Naive thymus-derived CD4-positive, alpha-beta T cell (primary cell): ENCODE data around the gene AFF4. TPM values are rescaled to one million over a fixed set of nuclear protein-coding genes. Genes with fewer than 3 reads are reported as not detected.

Experiments used
- ATAC-seq: fragments of 150-1000 bp; cut with Tn5 transposase; 2 replicates; pipeline ENCODE4 v1.10.0; 2021; ENCODE audit warnings: mild to moderate bottlenecking, moderate library complexity
- CTCF ChIA-PET: fragments of 350-600 bp; sonication (Branson Sonifier 250); formaldehyde crosslinking; loops from one replicate; lab custom pipeline; 2021; ENCODE audit warnings: antibody characterized with exemption; lab: Charles Lee
- POLR2A ChIA-PET: fragments of 350-600 bp; sonication (Branson Sonifier 250); formaldehyde crosslinking; loops from one replicate; lab custom pipeline; 2021; ENCODE audit warnings: antibody characterized with exemption, inconsistent platforms; lab: Charles Lee
- DNase-seq, 9 donors: peaks; one replicate each; pipeline versions ENCODE4 v3.0.0 to v3.0.0-alpha.2; 2020 to 2022; ENCODE audit warnings: mixed read lengths in 1 of 9
- H3K27ac ChIP-seq: one replicate; pipeline ENCODE4 v1.7.0; 2013; ENCODE audit warnings: mild to moderate bottlenecking, low read depth, low read length, moderate library complexity
- H3K27me3 ChIP-seq, 2 donors: one replicate each; pipeline ENCODE4 v1.7.0; 2013; ENCODE audit warnings: low read length in 2 of 2, mild to moderate bottlenecking in 2 of 2, moderate library complexity in 2 of 2; ENCODE audit not compliant: control insufficient read depth in 2 of 2, insufficient read depth in 2 of 2
- H3K36me3 ChIP-seq, 3 experiments: 1 replicate in 2 of 3; 2 replicates in 1 of 3; pipeline ENCODE4 v1.7.0; 2013; ENCODE audit warnings: low read length in 3 of 3, mild to moderate bottlenecking in 3 of 3, moderate library complexity in 1 of 3; ENCODE audit not compliant: insufficient read depth in 3 of 3, control insufficient read depth in 2 of 3
- H3K4me1 ChIP-seq, 2 donors: one replicate each; pipeline ENCODE4 v1.7.0; 2013; ENCODE audit warnings: low read length in 2 of 2, mild to moderate bottlenecking in 2 of 2, moderate library complexity in 1 of 2; ENCODE audit not compliant: control insufficient read depth in 2 of 2, insufficient read depth in 2 of 2
- H3K4me3 ChIP-seq: 2 replicates; pipeline ENCODE4 v1.7.0; 2013; ENCODE audit warnings: mild to moderate bottlenecking, low read length
- H3K9me3 ChIP-seq, 3 experiments: 1 replicate in 2 of 3; 2 replicates in 1 of 3; pipeline ENCODE4 v1.7.0; 2013; ENCODE audit warnings: low read length in 3 of 3; ENCODE audit not compliant: control insufficient read depth in 2 of 3
- H3K27ac Mint-ChIP-seq, 9 donors: one replicate each; pipeline ENCODE4 v1.8.0; 2020 to 2022; ENCODE audit warnings: mixed read lengths in 9 of 9, mild to moderate bottlenecking in 8 of 9, moderate library complexity in 5 of 9, inconsistent platforms in 2 of 9
- H3K27me3 Mint-ChIP-seq, 5 donors: one replicate each; pipeline ENCODE4 v1.8.0; 2021 to 2022; ENCODE audit warnings: mixed read lengths in 5 of 5, mild to moderate bottlenecking in 1 of 5
- H3K36me3 Mint-ChIP-seq, 5 donors: one replicate each; pipeline ENCODE4 v1.8.0; 2020 to 2022; ENCODE audit warnings: mixed read lengths in 5 of 5, mild to moderate bottlenecking in 3 of 5, inconsistent platforms in 1 of 5
- H3K4me1 Mint-ChIP-seq, 7 donors: one replicate each; pipeline ENCODE4 v1.8.0; 2020 to 2022; ENCODE audit warnings: mixed read lengths in 7 of 7, mild to moderate bottlenecking in 3 of 7, inconsistent platforms in 1 of 7
- H3K4me3 Mint-ChIP-seq, 10 donors: one replicate each; pipeline ENCODE4 v1.8.0; 2020 to 2022; ENCODE audit warnings: mild to moderate bottlenecking in 10 of 10, mixed read lengths in 10 of 10, moderate library complexity in 6 of 10, inconsistent platforms in 2 of 10
- H3K9me3 Mint-ChIP-seq, 11 donors: one replicate each; pipeline ENCODE4 v1.8.0; 2020 to 2022; ENCODE audit warnings: mixed read lengths in 11 of 11, mild to moderate bottlenecking in 4 of 11, inconsistent platforms in 1 of 11, moderate library complexity in 1 of 11
- intact Hi-C, 2 donors: fragments of 100-400 bp; cut with micrococcal nuclease; formaldehyde crosslinking; loops; one replicate each; pipeline ENCODE4 v1.15.1; 2023
- polyA plus RNA-seq, 2 donors: library from polyadenylated mRNA; unstranded; fragments of 300-500 nt; fragmentation: Illumina TruSeq; gene quantifications; one replicate each; pipeline ENCODE4 v1.2.3, GENCODE V29; 2021
- total RNA-seq, 6 experiments: library from RNA in 5 of 6; stranded (reverse) in 5 of 6; gene quantifications; 1 replicate in 5 of 6; 2 replicates in 1 of 6; pipeline ENCODE4 v1.2.3 and lab custom pipeline; 2021 to 2026

Gene AFF4
- total and polyA plus RNA-seq, 7 experiments from 2014 or later, result 25.3 to 82.3 (median 63.3) TPM

DNA sequence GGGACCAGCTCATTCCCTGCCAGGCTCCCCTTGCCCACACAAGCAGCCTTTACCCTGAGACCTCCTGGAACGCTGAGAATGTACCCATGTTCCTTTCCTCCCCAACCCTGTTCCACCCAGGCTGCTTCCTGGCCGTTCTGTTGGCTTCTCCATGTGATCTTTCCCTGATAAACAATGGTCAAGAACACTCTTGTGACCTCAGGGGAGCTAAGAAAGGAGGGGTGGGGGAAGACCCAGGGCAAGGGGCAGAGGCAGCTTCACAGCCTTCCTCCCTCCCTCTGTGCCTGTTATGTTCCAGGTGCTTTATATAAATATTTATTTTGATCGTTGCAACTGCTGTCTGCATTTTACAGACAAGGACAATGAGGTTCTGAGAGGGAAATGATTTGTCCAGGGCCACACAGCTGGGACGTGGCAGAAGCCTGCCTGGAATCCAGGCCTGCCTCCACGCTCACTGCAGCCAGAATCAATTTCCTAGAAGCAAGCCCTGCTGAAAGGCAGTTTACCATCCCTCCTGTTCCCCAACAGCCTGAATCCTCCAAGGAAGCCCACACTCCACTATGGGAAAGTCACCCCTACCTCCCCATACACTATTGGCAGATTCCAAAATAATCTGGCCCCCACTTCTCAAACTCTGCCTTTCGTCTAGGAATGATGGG, 136.9 kb downstream of the AFF4 start:
- H3K27me3 Mint-ChIP-seq, result peaks cover 37 to 68% (median 47%) of the 10 kb centered on the region in 5 donors
- H3K27me3 ChIP-seq, result peaks cover 3 to 23% of the 10 kb centered on the region in 2 donors
- ATAC-seq (no peak), DNase-seq (no peak)
- H3K27ac ChIP-seq, result no peak overlapping the region
- H3K4me3 ChIP-seq, result no peak overlapping the region
- peak overlapping the region; percentile 15 to 71 (median 52) for H3K4me3 Mint-ChIP-seq
- H3K36me3 Mint-ChIP-seq, result no peaks in the 10 kb centered on the region
- H3K36me3 ChIP-seq, result no peaks in the 10 kb centered on the region
- no peaks in the 10 kb centered on the region for H3K9me3 Mint-ChIP-seq
- intact Hi-C loops, result no loop called here
- no peak overlapping the region for H3K27ac Mint-ChIP-seq
- H3K4me1 ChIP-seq, result no peaks in the 10 kb centered on the region
- POLR2A ChIA-PET, result no interaction called here
- peaks cover 0 to 19% (median 15%) of the 10 kb centered on the region in 7 donors for H3K4me1 Mint-ChIP-seq
- H3K9me3 ChIP-seq, result no peaks in the 10 kb centered on the region
- CTCF ChIA-PET, result no interaction called here

DNA sequence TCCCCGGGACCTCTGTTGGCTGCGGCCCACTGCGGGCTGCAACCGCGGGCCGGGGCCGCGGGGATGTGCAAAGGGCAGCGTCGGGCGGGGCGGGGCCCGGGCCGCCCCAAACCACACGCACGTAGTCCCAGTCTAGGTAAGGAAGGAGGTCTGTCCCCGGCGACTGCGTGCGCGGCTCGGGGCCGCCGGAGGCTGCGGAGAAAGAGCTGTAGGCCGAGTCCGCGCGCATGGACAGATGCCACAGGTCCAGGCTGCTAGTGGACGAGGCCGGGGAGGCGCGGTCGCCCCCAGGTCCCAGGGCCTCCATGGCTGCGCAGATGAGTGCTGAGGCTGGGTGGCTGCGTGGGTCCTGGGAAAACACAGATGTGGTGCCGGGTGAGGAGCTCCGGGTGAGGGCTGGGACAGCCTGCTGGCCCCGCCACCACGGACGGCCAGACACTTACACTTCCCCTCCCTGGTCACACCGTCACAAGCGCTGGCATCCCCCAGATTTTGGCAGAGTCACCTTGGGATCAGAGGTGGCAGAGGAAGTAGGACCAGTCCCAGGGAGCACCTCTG, 137.5 kb downstream of the AFF4 start:
- intact Hi-C loops, result no loop called here
- Mint-ChIP-seq H3K4me3 (peak overlapping the region in 7 of 10 donors; percentile 15 to 71 (median 51)), H3K4me1 (peaks cover 0 to 13% (median 11%) of the 10 kb centered on the region in 7 donors), H3K9me3 (no peaks in the 10 kb centered on the region), H3K27ac (no peak overlapping the region), H3K36me3 (no peaks in the 10 kb centered on the region), H3K27me3 (peaks cover 31 to 65% (median 40%) of the 10 kb centered on the region in 5 donors)
- Histone ChIP-seq H3K27ac (no peak overlapping the region), H3K27me3 (peaks cover 3 to 23% of the 10 kb centered on the region in 2 donors), H3K9me3 (no peaks in the 10 kb centered on the region), H3K4me3 (peak overlapping the region; percentile 9), H3K4me1 (no peaks in the 10 kb centered on the region), H3K36me3 (no peaks in the 10 kb centered on the region)
- DNase-seq, result peak in 1 of 9 donors; percentile 52
- CTCF ChIA-PET, result no interaction called here
- no peak for ATAC-seq
- POLR2A ChIA-PET, result no interaction called here

Other genes with a start within 250 kb of the AFF4 start
- 10 to 100 TPM; 10.5 to 30.0 (median 18.7) TPM for gene KIF3A, start 226.1 kb downstream of the AFF4 start, total RNA-seq
- 10 to 100 TPM in 1 of 2 donors, 1 to 10 TPM in 1; 7.5 to 11.4 TPM for gene KIF3A, start 226.1 kb downstream of the AFF4 start, polyA plus RNA-seq
- gene CCNI2, start 216.2 kb downstream of the AFF4 start, total RNA-seq, result 10 to 100 TPM in 2 of 5 experiments, 1 to 10 TPM in 3; 3.5 to 44.9 (median 8.4) TPM
- gene CCNI2, start 216.2 kb downstream of the AFF4 start, polyA plus RNA-seq, result 1 to 10 TPM; 2.4 to 5.0 TPM
- 10 to 100 TPM in 1 of 5 experiments, 1 to 10 TPM in 4; 2.7 to 42.1 (median 5.2) TPM for gene SEPTIN8, start 186.4 kb downstream of the AFF4 start, total RNA-seq
- under 1 TPM; 0.64 to 0.84 TPM for gene SEPTIN8, start 186.4 kb downstream of the AFF4 start, polyA plus RNA-seq
- gene SOWAHA, start 150.3 kb downstream of the AFF4 start, total RNA-seq, result under 1 TPM in 1 of 5 experiments, not detected in 4; 0.15 TPM
- gene SOWAHA, start 150.3 kb downstream of the AFF4 start, polyA plus RNA-seq, result not detected
- 1 to 10 TPM in 3 of 5 experiments, under 1 TPM in 1, not detected in 1; 0.11 to 8.9 (median 3.7) TPM for gene SHROOM1, start 133.0 kb downstream of the AFF4 start, total RNA-seq
- not detected for gene SHROOM1, start 133.0 kb downstream of the AFF4 start, polyA plus RNA-seq
- gene GDF9, start 97.2 kb downstream of the AFF4 start, total RNA-seq, result 1 to 10 TPM in 4 of 5 experiments, under 1 TPM in 1; 0.48 to 2.0 (median 1.6) TPM
- gene GDF9, start 97.2 kb downstream of the AFF4 start, polyA plus RNA-seq, result under 1 TPM; 0.43 to 0.53 TPM
- gene UQCRQ, start 97.0 kb downstream of the AFF4 start, total RNA-seq, result 100 to 1,000 TPM; 101 to 338 (median 110) TPM
- gene UQCRQ, start 97.0 kb downstream of the AFF4 start, polyA plus RNA-seq, result 100 to 1,000 TPM; 556 to 584 TPM
- 1 to 10 TPM in 4 of 5 experiments, under 1 TPM in 1; 0.91 to 9.9 (median 4.5) TPM for gene LEAP2, start 90.0 kb downstream of the AFF4 start, total RNA-seq
- gene LEAP2, start 90.0 kb downstream of the AFF4 start, polyA plus RNA-seq, result 1 to 10 TPM in 1 of 2 donors, under 1 TPM in 1; 0.70 to 2.0 TPM
- gene ZCCHC10, start 62.9 kb upstream of the AFF4 start, total RNA-seq, result 10 to 100 TPM; 16.0 to 32.9 (median 18.2) TPM
- gene ZCCHC10, start 62.9 kb upstream of the AFF4 start, polyA plus RNA-seq, result 10 to 100 TPM; 34.5 to 47.5 TPM
- gene HSPA4, start 88.4 kb upstream of the AFF4 start, total RNA-seq, result 100 to 1,000 TPM in 1 of 5 experiments, 10 to 100 TPM in 4; 42.1 to 103 (median 50.0) TPM
- gene HSPA4, start 88.4 kb upstream of the AFF4 start, polyA plus RNA-seq, result 10 to 100 TPM; 37.7 to 38.5 TPM